AML-193 (cell line): ENCODE results near the gene GDPD4.

ENCODE experiments used
- DNase-seq, 2 experiments: peaks; one replicate each; lab custom pipeline; 2025; lab: John Stamatoyannopoulos, UW

GDPD4 gene

DNA sequence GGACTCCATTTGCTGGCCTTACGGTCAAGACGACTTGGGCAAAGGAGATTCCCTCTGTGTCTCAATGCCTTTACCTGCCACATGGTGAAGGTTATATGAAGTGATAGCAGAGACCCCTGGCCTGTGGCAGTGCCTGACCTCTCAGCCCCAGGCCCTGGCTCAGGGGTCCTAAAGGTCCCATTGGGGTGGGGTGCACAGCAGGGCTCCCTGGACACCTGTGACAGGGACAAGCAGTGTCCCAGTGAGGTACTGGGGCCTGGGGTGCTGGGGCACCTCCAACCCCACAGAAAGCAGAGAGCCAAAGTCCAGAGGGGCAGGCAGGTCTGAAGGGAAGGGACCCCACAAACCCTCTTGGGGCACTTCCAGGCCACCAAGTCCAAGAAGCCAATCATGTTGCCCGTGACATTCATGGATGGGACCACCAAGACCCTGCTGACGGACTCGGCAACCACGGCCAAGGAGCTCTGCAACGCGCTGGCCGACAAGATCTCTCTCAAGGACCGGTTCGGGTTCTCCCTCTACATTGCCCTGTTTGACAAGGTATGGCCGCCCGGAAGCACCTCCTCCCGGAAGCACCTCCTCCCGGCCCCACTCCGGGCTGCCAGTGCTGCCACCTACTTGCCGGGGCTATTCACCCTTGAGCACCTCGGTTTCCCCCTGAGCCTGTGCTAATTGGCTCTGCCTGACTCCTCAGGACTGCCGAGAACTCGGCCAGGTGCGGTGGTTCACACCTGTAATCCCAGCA is 111.0 kb downstream of the GDPD4 start:
- no peak for DNase-seq

DNA sequence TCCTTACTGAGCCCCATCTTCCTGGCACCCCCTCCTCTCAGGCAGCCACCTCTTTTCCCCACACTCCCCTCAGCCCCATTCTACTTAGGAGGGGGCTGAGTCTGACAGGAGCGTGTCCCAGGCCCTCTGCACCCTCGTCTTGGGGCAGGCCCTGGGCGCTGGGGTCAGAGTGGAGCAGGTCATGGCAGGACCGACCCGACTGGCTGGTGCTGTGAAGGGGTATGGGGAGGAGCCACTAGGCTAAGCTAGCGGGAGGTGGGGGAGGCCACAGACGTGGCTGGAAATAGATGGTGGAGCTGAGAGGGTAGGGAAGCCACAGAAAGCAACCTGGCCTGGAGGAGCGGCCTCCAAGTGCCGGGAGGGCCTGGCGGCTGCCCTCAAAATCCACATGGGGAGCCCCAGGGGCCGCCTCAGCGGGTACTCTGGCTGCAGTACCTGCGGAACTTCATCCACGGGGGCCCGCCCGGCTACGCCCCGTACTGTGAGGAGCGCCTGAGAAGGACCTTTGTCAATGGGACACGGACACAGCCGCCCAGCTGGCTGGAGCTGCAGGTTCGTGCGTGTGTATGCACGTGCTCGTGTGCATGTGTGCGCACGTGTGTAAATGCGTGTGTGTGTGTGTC is 111.8 kb downstream of the GDPD4 start:
- DNase-seq = no peak

DNA sequence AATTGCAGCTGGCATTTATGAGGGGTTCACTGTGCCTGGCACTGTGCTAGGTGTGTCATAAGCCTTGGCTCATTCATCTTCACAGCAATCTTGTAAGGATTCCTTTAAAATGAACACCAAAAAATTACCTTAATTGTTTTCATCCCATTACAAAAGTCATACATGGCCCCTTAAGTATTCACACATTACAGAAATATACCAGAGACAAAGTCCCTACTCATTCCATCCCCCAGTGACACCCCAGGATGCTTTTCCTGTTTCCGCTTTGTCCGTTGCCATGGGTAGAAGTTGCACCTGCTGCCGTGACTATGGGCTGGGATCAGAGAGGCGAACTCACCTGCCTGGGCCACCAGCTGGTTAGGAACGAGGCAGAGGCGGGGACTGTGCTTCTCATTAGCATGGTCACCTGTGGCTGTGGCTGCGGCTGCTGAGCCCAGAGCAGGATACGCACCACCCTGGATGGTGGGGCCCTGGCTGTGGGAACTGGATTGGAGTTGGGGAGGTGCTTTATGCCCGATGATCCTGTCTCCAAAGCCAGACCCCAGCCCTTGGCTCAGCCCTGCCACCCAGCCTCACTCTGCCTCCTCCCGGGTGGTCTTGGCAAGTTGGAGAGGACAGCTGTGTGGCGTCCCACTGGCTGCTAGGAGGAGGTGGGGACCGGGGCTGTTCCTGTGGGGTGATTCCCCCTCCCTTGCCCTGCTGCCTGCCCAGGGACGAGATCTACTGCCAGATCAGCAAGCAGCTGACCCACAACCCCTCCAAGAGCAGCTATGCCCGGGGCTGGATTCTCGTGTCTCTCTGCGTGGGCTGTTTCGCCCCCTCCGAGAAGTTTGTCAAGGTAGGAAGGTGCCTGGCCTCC is 112.6 kb downstream of the GDPD4 start:
- no peak for DNase-seq

DNA sequence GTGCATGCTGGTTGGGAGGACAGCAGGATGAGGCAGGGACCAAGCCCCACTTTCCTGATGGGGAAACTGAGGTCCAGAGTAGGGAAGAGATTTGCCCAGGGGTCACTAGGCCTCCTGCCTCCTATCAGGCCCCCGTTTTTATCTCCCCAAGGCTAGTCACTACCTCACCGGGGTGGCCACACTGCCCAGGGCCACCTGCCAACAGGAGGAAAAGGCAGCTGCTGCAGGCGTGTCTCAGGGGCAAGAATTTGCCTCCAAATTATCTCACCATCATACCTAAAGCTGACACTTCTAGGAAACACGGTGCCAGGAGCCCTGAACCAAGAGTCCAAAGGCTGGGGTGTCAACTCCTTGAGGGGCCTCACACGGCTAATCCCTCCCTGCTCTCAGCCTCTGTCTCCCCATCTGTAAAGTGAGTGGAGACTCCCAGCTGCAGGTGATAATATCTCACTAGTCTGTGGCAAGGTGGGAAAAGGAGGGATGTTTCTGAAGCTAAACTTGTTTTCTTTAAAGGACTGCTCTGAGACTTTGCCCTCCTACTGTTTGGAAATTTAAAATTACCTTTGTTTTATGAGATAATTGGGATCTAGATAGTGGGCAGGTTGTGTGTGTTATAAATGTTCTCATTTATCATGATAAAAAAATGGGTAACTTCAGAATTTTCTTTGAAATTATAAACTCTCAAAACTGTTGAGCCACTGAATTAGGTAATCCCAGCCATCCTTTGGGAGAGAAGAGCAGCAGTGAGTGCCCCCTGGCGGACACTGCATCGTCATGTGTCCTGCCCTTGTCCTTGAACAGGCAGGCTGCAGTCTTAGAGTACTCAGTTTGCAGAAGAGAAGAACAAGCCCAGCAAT is 113.5 kb downstream of the GDPD4 start:
- peak; percentile 57 to 64 for DNase-seq

DNA sequence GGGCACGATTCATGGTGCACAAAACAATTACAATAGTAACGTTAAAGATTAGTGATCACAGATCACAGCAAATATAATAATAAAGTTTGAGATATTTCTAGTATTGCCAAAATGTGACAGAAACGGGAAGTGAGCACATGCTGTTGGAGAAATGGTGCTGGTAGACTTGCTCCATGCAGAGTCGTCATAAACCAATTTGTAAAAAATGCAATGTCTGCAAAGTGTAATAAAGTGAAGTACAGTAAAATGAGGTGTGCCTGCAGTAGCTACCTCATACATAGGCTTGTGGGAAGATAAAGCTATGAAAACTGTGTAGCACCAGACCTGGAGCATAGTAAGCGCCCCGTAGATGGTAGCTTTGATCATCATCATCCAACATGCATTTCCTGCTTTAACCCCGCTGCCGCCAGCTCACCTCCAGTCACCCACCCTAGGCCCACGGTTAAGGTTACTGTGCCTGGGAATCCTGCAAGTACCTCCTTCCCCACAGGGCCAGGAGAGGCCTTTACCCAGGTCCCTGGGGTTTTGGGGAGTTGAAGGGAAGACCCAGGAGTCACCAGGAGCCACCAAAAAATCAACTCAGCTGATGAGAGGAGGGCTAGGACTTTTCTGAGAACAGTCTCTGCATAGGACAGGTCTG is 114.3 kb downstream of the GDPD4 start:
- no peak for DNase-seq

DNA sequence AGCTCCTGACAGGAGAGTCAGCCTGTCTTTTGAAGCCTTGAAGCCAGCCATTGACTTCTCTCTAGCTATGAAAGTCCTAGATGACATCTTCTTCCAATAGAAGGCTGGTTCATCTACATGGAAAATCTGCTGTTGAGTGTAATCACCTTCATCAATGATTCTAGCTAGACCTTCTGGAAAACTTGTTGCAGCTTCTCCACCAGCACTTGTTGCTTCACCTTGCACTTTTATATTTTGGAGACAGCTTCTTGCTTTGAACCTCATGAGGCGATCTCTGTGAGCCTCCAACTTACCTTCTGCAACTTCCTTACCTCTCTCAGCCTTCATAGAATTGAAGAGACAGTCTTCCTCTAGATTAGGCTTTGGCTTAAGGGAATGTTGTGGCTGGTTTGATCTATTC is 115.2 kb downstream of the GDPD4 start:
- DNase-seq = no peak

DNA sequence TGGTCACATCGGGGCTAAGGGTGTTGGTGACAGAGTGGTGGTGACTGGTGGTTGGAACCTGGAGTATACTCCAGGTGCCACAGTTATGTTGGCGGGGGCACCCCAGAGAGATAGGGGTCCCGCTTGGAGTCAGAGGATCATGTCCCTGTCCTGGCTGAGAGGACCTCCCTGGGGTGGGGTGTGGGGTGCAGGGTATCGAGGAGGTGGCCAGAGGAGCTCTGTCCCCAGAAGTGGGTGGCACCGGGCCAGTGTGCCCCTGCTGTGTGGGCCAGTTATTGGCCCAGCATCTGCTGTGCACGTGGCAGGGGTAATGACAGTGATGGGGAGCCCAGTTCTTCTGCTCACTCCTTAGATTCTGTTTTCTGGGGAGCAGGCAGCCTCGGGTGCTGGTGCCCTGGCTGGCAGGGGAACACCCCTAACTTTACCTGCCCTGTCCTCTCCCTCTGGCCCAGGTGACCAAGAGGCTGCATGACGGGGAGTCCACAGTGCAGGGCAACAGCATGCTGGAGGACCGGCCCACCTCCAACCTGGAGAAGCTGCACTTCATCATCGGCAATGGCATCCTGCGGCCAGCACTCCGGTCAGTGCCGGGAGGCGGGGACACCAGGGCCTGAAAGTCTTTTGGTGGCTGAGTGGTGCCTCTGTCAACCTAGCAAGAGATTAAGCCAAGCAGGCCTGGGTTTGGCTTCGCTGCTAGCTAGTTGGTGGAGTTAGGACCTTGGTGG is 117.2 kb downstream of the GDPD4 start:
- no peak for DNase-seq

DNA sequence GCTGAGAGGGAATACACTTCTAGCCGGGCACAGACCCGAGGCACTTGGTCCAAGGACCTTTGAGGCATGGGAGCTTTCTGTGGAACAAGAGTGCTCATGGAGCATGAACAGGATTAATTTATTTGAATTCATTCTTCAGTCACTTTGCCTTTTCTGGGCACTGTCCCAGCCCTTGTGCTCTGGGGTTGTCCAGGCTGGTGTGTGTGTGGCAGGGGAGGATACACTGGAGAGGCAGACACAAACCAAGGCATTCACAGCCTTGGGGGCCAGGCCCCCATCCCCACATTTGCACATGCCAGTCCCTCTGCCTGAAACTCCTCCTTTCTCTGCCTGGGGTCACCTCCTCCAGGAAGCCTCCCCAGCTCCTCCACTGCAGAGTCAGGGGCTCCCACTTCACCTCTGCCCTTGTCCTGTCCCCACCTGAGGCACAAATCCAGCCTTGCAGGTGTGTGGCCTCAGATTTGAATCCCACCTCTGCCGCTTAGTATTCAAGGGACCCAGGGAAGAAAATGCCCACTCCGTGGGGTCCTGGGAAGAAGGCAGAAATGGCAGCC is 118.0 kb downstream of the GDPD4 start:
- no peak for DNase-seq

DNA sequence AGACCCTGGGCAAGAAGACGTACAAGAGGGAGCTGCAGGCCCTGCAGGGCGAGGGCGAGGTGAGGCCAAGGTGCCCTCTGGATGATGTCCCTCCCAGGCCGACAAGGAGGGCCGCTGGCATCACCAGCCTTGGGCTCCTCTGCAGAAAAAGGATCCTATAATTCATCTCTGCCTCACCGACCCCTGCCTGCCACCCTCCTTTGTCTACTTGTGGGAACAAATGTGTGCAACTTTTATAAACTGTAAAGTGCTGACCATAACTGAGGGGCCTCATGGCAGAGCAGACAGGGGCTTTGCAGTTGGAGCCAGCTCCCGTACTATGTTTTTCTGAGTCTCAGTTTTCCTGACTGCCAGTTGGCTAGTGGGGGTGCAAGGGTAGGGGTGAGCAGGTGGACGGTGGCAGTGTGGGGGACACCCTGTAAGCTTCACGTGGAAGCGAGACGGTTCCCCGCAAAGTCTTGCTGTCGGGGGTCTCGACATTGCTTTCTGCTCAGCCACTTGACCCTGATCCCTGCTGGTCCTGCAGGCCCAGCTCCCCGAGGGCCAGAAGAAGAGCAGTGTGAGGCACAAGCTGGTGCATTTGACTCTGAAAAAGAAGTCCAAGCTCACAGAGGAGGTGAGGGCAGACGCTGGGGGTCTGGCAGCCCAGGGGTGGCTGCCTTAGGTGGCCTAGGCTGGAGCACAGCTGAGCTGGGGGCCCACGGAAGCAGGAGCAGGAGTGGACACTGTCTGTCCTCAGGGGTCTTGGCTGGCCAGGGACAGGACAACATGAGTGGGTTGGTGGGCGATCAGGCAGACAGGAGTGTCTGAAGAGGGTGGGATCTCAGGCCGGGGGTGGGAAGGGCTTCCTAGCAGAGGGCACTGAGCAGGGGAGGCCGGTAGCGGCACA is 118.7 kb downstream of the GDPD4 start:
- DNase-seq = no peak

DNA sequence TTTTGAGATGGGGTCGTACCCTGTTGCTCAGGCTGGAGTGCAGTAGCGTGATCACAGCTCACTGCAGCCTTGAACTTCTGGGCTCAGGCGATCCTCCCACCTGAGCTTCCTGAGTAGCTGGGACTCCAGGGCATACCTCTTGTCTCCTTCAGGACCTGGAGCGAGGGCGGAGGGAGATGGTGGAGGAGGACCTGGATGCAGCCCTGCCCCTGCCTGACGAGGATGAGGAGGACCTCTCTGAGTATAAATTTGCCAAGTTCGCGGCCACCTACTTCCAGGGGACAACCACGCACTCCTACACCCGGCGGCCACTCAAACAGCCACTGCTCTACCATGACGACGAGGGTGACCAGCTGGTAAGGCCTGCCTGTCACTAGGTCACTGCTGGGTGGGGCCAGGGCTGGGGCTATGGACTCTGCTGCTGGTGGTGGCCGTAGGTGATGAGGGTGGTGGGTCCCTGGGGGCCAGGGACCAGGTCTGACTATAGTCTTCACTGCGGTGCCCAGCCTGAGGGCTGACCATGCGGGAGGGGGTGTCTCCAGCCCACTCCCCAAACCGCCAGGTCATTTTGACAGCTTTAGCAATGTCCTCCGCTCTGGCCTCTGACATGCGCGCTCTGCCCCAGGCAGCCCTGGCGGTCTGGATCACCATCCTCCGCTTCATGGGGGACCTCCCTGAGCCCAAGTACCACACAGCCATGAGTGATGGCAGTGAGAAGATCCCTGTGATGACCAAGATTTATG is 119.5 kb downstream of the GDPD4 start:
- no peak for DNase-seq

DNA sequence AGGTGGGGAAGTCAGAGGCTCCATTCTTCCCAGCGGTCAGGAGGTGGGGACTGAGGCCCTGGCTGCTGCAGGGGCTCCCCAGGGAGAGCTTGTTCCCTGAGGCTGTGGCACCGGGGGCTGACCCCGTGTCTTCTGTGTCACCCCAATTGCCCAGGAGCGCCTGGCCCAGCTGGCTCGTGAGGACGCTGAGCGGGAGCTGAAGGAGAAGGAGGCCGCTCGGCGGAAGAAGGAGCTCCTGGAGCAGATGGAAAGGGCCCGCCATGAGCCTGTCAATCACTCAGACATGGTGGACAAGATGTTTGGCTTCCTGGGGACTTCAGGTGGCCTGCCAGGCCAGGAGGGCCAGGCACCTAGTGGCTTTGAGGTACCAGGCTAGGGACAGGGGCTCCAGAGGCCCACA is 120.3 kb downstream of the GDPD4 start:
- no peak for DNase-seq

DNA sequence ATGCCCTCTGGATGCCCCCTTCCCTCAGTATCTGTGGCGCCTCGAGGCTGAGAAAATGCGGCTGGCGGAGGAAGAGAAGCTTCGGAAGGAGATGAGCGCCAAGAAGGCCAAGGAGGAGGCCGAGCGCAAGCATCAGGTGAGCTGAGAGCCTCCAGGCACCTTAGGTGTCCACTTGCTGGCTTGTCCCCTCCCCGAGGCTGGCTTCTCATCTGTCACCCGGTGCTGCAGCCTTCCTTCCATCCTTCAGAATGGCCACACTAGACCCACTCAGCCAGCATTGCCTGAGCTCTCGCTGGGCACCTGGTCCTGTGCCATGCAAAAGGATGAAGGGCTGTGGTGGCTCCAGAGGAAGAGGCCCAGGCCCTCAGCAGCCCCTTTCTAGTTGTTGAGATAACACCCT is 121.1 kb downstream of the GDPD4 start:
- DNase-seq = no peak

DNA sequence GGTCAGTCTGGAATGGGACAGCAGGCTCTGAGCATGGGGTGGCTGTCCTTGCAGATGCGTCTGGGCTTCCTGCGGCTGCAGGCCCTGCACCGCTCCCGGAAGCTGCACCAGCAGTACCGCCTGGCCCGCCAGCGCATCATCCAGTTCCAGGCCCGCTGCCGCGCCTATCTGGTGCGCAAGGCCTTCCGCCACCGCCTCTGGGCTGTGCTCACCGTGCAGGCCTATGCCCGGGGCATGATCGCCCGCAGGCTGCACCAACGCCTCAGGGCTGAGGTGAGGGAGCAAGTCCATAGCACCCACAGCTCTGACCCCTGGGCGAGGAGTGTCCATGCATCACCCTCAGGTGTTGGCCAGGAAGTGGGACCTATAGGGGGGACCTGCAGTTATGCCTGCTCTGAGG is 121.8 kb downstream of the GDPD4 start:
- no peak for DNase-seq

DNA sequence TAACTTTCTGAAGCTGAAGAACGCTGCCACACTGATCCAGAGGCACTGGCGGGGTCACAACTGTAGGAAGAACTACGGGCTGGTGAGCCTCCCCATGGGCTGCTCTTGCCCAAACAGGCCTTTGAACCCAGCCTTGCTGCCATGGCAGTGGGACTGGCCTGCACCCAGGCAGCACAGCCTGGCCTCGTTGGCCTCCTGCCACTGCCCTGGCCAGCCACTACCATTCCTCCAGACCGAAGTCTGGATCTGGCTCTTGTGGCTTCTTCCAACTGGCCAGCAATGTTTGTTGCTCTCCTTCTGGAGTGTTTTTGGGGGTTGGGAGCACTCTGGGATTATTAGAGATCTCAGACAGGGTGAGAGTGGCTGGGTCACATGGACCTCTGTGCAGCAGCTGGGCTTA is 122.4 kb downstream of the GDPD4 start:
- DNase-seq = no peak

DNA sequence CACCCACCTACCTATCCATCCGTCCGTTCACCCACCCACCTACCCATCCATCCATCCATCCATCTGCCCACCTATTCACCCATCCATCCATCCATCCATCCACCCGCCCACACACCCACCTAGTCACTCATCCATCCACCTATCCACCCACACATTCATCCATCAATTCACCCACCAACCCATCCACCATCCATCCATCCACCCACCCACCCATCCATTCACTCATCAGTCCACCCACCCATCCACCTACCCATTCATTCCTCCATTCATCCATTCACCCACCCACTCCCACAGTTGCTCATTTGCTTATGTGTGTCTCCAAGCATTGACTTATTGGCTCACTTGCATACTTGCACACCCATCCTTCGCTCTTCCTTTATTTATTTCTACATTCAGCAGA is 123.3 kb downstream of the GDPD4 start:
- no peak for DNase-seq

DNA sequence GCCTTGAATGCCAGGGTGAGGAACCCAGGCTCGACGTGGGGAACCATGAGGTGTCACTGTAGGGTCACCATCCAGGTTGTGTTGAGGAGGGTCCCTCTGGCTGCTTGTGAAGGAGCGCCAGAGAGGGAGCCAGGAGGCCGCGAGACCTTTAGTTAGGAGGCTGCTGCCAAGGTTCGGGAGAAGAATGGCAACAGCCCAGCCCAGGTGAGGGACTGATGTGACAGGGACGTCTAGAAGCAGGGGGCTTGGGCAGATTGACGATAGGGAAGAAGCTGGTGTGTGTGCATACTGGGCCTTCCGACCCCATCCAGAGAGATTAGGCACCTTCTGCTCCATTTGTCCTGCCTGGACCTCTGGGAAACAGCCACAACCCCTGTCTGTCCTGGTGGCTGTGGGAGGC is 124.5 kb downstream of the GDPD4 start:
- DNase-seq = no peak

DNA sequence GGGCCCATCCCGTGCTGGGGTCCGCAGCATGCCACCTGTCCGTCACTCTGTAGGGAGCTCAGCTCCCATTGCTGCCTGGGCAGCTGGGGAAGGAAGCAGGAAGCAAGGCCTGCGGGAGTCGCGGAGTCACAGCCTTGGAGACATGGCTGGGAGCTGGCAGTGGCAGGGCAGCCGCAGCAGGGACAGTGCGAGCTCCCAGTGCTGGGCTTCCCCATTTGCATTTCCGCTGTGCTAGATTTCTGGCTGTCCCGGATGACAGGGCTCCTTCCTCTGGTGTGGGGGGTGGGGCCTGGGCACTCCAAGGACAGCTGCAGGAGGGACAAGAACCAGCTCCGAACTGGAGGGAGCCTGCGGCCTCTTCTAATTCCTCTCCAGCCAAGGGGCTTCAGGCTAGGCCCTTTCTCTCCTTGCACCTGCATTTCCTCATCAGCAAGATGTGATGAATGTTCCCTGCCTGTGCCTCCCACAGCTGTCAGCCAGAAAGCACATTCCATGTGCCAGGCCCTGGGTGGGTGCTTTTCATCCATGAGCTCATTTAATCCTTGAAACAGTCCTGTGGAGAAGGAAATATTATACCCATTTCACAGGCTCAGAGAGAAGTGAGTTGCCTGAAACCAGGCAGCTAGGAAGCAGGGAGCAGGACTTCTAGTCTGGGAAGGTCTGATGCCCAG is 125.5 kb downstream of the GDPD4 start:
- peak; percentile 23 to 37 for DNase-seq
